GM21737 (cell line): ENCODE results near the gene MAN2B2.

Source experiments
- ATAC-seq: cut with Tn5 transposase; IDR thresholded peaks from one replicate; pipeline ENCODE4 v1.9.1; 2021; ENCODE audit warnings: mild to moderate bottlenecking, moderate library complexity; ENCODE audit not compliant: unreplicated experiment

Gene MAN2B2

DNA sequence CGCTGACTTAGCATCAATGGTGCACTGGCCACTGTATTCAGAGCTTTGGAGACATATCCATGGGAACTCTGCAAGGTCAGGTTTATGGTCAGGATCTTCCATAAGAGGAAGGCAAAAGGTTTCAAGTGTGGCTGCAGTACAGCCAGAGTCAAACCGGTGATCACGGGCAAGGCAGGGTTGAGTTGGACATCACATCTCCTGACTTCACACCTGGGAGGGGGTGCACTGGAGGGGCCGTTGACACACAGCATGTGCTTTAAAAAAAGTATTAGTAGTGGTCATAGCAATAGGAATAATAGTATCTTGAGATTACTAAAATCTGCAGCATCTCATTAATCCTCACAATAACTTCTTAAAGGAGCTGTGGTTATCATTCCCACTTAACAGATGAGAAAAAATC lies 28.9 kb upstream of the MAN2B2 start:
- ATAC-seq = no peak

DNA sequence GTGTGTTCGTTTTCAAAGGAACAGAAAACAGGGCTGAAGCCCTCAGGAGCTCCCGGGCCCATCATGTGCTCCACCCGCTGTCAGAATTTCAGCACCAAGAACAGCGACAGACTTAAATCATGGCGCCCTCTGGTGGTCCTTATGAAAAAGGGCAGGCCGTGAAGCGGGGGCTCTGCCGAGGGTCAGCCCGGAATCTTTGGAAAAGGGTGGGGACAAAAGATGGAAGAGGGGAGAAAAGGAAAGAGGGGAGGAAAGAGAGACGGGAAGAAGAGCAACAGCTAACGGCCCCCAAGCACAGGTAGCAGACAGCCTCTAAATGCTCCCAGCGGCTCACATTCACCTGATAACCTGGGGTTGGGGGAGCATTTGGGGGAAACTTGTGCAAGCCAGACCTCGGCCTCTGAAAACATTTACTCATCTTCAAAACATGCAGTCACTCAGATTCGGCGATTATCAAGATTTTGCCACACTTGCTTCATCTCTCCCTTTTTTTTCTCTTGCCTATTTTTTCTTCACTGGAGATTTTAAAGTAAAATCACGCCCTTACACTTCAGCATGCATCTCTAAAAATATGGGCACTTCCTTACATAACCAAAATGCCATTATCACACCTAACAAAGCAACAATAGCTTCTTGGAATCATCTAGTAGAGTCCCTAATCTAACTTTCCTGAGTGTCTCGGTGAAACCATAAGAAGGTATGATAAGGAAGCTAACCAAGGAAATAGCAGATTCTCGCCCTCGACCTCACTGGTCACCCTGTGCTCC lies 28.1 kb upstream of the MAN2B2 start:
- no peak for ATAC-seq

DNA sequence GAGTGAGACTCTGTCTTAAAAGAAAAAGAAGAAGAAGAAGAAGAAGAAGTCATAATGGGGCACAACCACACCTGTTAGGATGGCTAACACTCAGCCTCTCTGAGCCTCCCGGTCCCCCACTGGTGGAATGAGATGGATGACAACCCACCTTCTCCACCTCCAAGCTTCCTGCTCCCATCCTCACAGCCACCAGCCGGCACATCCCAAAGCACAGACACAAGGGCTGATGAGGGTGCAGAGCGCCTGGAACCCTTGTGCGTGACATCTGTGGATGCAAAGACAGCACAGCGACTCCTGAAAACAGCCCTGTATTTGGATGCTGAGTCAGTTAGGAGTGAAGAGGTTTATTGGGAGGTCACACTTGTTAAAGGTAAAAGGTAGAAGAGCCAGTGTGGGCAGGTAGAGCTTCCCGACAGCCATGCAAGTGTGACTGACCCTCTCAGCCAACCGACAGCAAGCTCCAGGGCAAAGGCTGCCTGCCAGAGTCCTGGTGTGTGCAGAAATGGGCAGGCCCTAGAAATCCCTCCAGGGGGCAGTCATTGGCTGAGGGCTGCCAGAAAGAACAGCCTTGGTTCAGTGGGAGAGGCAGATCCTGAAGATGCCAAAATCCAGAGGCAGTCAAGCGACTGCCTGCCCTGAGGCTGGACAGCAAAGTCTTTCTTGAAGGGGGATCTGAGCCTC lies 26.6 kb upstream of the MAN2B2 start:
- ATAC-seq = no peak

DNA sequence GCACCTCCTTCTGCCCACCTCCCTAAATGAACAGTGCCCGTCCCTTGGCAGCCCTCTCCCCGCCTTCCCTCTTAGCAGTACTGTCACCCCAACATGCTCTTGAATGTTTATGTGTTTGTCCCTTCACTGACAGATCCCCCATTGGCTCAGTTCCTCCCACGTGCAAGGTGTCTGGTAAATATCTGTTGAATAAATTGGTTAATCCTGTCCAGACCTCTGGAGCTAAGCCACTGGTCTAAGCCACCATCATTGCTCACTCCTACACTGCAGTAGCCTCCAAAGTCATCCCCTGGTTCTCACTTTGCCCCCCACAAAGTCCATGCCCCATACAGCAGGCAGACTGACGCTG lies 26.1 kb upstream of the MAN2B2 start:
- no peak for ATAC-seq

DNA sequence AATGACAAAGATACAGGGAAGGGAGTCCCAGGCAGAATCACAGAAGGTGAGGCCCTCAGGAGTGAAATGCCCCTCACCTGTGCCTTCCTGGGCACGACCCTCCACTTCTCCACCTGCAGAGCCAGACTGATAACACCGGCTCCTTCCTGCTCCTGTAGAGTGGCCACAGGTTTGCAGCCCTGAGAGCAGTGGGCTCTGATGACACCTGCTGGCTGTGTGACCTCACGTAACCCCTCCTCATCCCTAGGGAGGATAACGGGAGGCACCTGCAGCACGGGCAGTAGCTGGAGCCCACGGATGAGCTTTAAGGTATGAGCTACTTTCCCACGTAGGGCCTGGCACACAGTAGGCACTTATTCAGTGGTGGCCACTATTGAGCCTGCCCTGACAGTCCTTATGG lies 25.5 kb upstream of the MAN2B2 start:
- no peak for ATAC-seq

- ATAC-seq = no peak
These were observed 24.9 kb upstream of the MAN2B2 start for GRCh38 chr4:6549890-6550620.

DNA sequence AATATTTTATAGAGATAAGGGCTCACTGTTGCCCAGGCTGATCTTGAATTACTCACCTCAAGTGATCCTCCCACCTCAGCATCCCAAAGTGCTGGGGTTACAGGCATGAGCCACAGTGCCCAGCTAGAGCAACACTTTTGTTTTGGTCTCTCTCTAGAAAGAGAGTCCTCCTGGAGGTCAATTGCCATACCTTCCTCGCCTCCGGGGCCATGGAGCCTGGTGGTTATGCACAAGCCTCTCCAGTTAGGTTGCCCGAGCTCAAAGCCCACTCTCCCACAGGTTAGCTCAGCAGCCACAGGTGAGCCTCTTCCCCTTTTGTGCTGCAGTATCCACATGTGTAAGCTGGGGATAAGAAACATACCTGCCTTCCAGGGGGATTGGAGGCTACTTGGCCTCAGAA lies 24.2 kb upstream of the MAN2B2 start:
- no peak for ATAC-seq

DNA sequence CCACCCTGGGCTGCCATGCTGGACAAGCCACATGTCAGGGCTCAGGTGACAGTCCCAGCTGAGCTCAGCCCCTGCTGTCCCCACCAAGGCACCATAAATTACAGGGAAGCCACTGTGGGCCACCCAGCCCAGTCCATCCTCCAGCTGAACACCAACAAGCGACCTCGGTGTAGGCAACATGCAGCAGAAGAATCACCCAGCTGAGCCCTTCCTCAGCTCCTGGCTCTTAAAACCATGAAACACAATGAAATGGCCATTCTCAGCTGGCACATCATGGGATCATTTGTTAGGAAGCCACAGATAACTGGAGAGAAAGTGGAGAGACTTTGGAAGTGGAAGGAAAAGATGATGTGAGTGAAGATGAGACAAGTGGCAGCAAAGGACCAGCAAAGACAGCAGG lies 23.3 kb upstream of the MAN2B2 start:
- no peak for ATAC-seq

- no peak for ATAC-seq
These were observed 19.5 kb upstream of the MAN2B2 start for GRCh38 chr4:6555519-6555918.

- no peak for ATAC-seq
These were observed 18.7 kb upstream of the MAN2B2 start for GRCh38 chr4:6556263-6556662.

GRCh38 chr4:6557185-6557584 lies 17.8 kb upstream of the MAN2B2 start:
- no peak for ATAC-seq

DNA sequence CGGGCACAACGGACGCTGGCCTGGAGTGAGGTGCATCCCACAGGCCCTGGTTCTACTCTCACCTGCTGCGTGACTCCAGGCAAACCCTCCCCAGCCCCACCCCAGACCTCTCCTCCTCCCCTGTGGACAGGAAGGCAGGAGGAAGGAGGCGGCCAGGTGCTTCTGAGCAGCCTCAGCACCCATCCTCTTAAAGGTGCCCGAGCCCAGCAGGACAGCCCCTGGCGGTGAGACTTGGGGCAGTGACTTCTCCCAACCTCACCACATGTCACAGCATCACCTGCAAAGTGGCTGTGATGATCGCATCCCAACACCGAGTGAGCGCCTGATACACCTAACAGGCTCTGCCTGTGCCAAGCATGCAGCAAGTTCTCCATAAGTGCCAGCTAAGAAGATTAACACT lies 17.1 kb upstream of the MAN2B2 start:
- no peak for ATAC-seq

DNA sequence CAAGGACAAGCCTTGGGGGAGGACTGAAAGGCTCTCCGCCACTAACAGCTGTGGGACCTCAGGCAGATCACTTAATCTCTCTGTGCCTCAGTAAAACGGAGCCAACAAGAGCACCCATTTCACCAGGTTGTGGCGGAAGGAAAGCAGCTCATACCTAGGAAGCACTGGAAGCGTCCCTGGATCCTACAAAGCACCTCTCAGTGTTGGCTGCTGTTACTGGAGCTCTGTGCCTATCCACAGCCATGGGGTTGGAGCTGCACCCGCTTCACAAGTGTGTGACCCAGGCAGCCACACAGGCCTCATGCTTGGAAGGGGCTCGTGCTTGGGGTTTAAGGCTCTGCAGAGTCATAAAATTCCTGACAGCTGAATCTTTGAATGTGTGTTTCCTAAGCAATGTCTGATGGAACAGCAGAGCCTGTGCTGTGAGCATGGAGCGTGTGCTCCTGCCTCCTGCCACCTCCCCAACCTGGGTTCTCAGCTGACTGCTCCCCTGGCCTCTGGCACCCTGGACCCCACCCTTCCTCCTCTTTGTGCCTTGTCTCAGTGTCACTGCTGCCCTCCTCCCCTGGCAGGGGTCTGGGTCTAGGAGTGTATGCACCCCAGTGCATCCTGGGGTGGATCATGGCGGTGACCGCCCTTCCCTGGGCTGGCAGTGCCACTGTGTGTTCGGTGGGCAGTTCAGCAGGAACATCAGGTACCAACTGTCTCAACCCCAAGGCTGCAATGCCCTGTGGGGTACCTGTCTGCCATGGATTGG lies 14.4 kb upstream of the MAN2B2 start:
- ATAC-seq = no peak

GRCh38 chr4:6561173-6561516 lies 13.8 kb upstream of the MAN2B2 start:
- no peak for ATAC-seq

DNA sequence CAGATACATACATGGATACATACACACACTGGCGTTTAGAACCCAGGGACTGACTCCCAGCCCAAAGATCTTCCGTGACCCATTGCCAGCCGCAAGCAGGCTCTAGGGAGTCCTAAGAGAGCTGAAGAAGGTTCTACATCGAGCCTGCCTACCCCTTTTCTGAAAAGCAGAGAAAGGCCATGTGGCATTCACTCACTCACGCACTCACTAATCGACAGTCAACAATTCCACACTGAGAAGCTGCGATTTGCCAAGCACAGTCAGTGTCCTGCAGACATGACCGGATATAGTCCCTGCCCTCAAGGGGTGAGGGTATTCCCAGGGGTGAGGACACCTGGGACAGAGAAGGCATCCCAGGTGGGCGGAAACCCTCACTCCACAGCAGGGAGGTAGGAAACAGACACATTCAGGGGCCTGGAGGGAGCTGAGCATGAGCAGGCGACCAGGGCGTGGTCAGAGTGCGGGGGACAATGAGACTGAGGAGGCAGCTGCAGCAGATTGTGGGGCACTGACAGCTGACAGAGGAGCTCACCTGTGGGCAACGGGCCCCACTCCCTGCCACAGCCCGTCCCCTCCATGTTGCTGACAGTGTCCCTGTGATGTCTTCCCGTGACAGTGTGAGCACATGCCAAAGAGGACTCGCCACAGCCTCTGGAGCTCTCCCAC lies 13.2 kb upstream of the MAN2B2 start:
- no peak for ATAC-seq

- ATAC-seq = no peak
These were observed 11.8 kb upstream of the MAN2B2 start for GRCh38 chr4:6562931-6563901.

DNA sequence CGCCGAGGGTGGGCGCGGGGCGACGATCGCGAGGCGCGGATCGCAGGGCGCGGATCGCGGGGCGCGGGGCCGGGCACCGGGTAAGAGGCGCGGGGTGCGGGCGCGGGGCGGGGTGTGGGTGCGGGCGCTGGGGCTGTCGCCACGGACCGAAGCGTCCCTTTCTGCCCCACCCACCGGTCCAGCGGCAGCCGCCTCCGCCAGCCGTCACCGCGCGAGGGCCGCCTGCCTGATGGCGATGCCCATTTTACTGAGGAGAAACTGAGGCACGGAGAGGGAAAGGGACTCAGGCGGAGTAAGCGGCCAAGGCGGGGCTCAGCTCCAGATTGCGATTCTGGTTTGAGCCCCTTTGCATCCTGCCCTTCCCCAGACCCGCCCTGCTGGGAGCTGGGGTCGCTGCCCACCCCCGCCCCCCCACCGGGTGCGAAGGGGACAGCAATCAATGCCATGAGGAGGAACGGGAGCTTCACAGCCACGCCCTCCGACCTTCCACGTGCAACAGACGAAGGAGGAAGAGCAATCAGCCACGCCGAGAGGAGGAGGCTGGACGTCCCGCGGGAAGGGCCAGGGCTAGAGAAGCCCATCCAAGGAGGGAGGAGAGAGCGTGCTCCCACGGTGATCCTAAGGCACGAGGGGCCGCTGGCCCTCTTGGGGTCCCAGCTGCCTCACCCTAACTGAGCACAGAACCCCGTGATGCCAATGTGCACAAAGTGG lies 10.9 kb upstream of the MAN2B2 start:
- no peak for ATAC-seq

DNA sequence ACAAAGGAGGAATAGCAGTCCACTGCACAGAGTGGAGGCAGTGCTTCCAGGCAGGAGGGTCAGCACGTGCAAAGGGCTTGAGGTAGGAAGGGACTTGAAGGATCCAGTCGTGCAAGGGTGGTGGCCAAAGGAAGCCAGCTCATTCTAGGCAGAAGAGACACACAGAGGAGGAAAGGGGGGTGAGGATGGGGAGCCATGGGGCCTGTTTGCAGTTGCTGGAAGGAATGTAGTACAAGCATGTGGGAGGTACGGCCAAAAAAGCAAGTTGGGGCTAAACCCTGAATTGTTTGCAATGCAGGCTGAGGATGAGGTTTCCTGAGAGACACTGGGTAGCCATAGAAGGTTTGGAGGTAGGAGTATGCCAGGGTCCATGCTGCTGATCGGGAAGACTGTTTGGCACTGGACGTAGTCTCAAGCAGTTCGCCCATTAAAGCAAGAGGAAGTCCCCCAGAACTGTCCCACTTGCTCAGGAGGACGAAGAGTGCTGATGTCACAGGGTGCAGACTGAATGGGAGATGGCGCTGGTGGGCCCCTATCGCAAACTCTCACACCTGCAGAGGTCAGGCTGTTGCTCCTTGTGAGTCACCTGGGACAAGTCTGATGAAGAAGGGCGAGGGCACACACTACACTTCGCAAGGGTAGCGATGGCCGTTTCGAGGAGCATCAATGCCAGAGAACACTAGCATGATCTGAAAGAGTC lies 9.1 kb upstream of the MAN2B2 start:
- ATAC-seq = no peak
